ENCODE results near the gene RPL9. TPM values are rescaled to one million over a fixed set of nuclear protein-coding genes. Genes with fewer than 3 reads are reported as not detected.
"Not testable (repeated sequence)": the region's sequence is repeated elsewhere in the genome, so short reads cannot be mapped to it uniquely, and the experiment has no call there.

RPL9 gene
- total and polyA plus RNA-seq, 9 donors, result 2,988 to 22,039 (median 4,031) TPM

GRCh38 chr4:39427520-39428114 lies 31.1 kb downstream of the RPL9 start:
- Histone ChIP-seq H3K27me3 (no peaks in the 10 kb centered on the region), H3K4me1 (ENCODE audit: insufficient read depth) (no peaks in the 10 kb centered on the region), H3K4me3 (no peak overlapping the region), H3K9me3 (no peaks in the 10 kb centered on the region), H3K27ac (no peak overlapping the region), H3K36me3 (no peaks in the 10 kb centered on the region)
- no peak for TF ChIP-seq CTCF (IDR thresholded peaks at IDR 0.05)
- TF ChIP-seq POLR2A (IDR thresholded peaks at IDR 0.05), result no peak
- no peak for TF ChIP-seq EP300 (IDR thresholded peaks at IDR 0.05)
- intact Hi-C loops (cut with DNase I), result no loop called here
- WGBS, 3 donors, result 66 to 76% (median 71%) methylated on average over 10 of the region's 10 CpGs
- no peak for DNase-seq

GRCh38 chr4:39426728-39427127 lies 32.0 kb downstream of the RPL9 start:
- TF ChIP-seq CTCF (IDR thresholded peaks at IDR 0.05), result no peak
- TF ChIP-seq POLR2A (IDR thresholded peaks at IDR 0.05), result no peak
- no peak for TF ChIP-seq EP300 (IDR thresholded peaks at IDR 0.05)
- Histone ChIP-seq H3K27me3 (no peaks in the 10 kb centered on the region), H3K36me3 (no peaks in the 10 kb centered on the region), H3K27ac (no peak overlapping the region), H3K4me1 (ENCODE audit: insufficient read depth) (no peaks in the 10 kb centered on the region), H3K9me3 (no peaks in the 10 kb centered on the region), H3K4me3 (no peak overlapping the region)
- WGBS, 3 donors, result 87 to 97% (median 93%) methylated on average over 1 of the region's 1 CpG
- intact Hi-C loops (cut with DNase I), result no loop called here
- DNase-seq, result no peak

GRCh38 chr4:39425297-39425696 lies 33.4 kb downstream of the RPL9 start:
- H3K4me1 ChIP-seq (ENCODE audit: insufficient read depth); H3K9me3 ChIP-seq; intact Hi-C loops (cut with DNase I); DNase-seq; H3K36me3 ChIP-seq; H3K27ac ChIP-seq; H3K27me3 ChIP-seq; H3K4me3 ChIP-seq: not testable (repeated sequence)
- WGBS, 3 donors, result 71 to 73% (median 72%) methylated on average over 1 of the region's 1 CpG

- no peak for TF ChIP-seq POLR2A (IDR thresholded peaks at IDR 0.05)
- TF ChIP-seq CTCF (IDR thresholded peaks at IDR 0.05), result no peak
- no peak for DNase-seq
- no peaks in the 10 kb centered on the region for H3K27me3 ChIP-seq
- no peak overlapping the region for H3K27ac ChIP-seq
- no peaks in the 10 kb centered on the region for H3K9me3 ChIP-seq
- H3K36me3 ChIP-seq, result no peaks in the 10 kb centered on the region
- no peaks in the 10 kb centered on the region for H3K4me1 ChIP-seq (ENCODE audit: insufficient read depth)
- WGBS, 3 donors, result 87 to 91% (median 89%) methylated on average over 3 of the region's 3 CpGs
- no peak overlapping the region for H3K4me3 ChIP-seq
- intact Hi-C loops (cut with DNase I), result no loop called here
These were observed 36.5 kb downstream of the RPL9 start for GRCh38 chr4:39422247-39422646.

- DNase-seq, result no peak
- H3K27me3 ChIP-seq, result no peaks in the 10 kb centered on the region
- no peaks in the 10 kb centered on the region for H3K4me1 ChIP-seq (ENCODE audit: insufficient read depth)
- 23 to 35% (median 26%) methylated on average over 2 of the region's 2 CpGs for WGBS, 3 donors
- H3K36me3 ChIP-seq, result no peaks in the 10 kb centered on the region
- H3K4me3 ChIP-seq, result no peak overlapping the region
- H3K27ac ChIP-seq, result no peak overlapping the region
- TF ChIP-seq CTCF (IDR thresholded peaks at IDR 0.05) (no peak), EP300 (IDR thresholded peaks at IDR 0.05) (no peak), POLR2A (IDR thresholded peaks at IDR 0.05) (no peak)
- H3K9me3 ChIP-seq, result no peaks in the 10 kb centered on the region
- intact Hi-C loops (cut with DNase I), result no loop called here
These were observed 42.9 kb downstream of the RPL9 start for GRCh38 chr4:39415678-39416283.

- H3K4me1 ChIP-seq (ENCODE audit: insufficient read depth); H3K36me3 ChIP-seq; DNase-seq; H3K27me3 ChIP-seq; H3K27ac ChIP-seq; H3K4me3 ChIP-seq; H3K9me3 ChIP-seq; intact Hi-C loops (cut with DNase I): not testable (repeated sequence)
- WGBS, 3 donors, result 89 to 98% (median 93%) methylated on average over 8 of the region's 8 CpGs
These were observed 47.2 kb downstream of the RPL9 start for GRCh38 chr4:39411561-39411960.
